Stimulated activated CD8-positive, alpha-beta memory T cell treated with anti-CD3 and anti-CD28 coated beads, Interleukin-15, amount 100 ng/mL, for 48 hours (primary cell): ENCODE data around the gene TNFSF4.

ENCODE experiments used
- DNase-seq, 2 donors: peaks; one replicate each; pipeline ENCODE4 v3.0.0-alpha.2; 2020; ENCODE audit warnings: low read depth in 2 of 2

Gene TNFSF4

GRCh38 chr1:173210716-173211231 lies 3.6 kb upstream of the TNFSF4 start:
- no peak for DNase-seq

- DNase-seq: no peak
Measured at GRCh38 chr1:173210283-173210682, 3.2 kb upstream of the TNFSF4 start.

- no peak for DNase-seq
Measured at GRCh38 chr1:173208868-173209267, 1.7 kb upstream of the TNFSF4 start.

- DNase-seq: no peak
Measured at GRCh38 chr1:173208146-173208545, 1.0 kb upstream of the TNFSF4 start.

GRCh38 chr1:173205146-173206051 lies 1.7 kb downstream of the TNFSF4 start:
- no peak for DNase-seq

GRCh38 chr1:173204693-173205092 lies 2.4 kb downstream of the TNFSF4 start:
- no peak for DNase-seq

- DNase-seq: peak in 1 of 2 donors; percentile 5
Measured at GRCh38 chr1:173202424-173203145, 4.5 kb downstream of the TNFSF4 start.

GRCh38 chr1:173201969-173202368 lies 5.2 kb downstream of the TNFSF4 start:
- DNase-seq: no peak

GRCh38 chr1:173195596-173196088 lies 11.5 kb downstream of the TNFSF4 start:
- DNase-seq: peak; percentile 66 to 75

GRCh38 chr1:173193639-173194038 lies 13.5 kb downstream of the TNFSF4 start:
- DNase-seq: no peak

- DNase-seq: no peak
Measured at GRCh38 chr1:173191011-173191705, 16.0 kb downstream of the TNFSF4 start.

- no peak for DNase-seq
Measured at GRCh38 chr1:173190101-173190936, 16.8 kb downstream of the TNFSF4 start.

GRCh38 chr1:173187671-173188237 lies 19.4 kb downstream of the TNFSF4 start:
- DNase-seq: no peak

GRCh38 chr1:173181791-173182190 lies 25.3 kb downstream of the TNFSF4 start:
- DNase-seq: no peak

- no peak for DNase-seq
Measured at GRCh38 chr1:173176246-173176645, 30.9 kb downstream of the TNFSF4 start.

GRCh38 chr1:173175514-173176145 lies 31.5 kb downstream of the TNFSF4 start:
- DNase-seq: no peak

- no peak for DNase-seq
Measured at GRCh38 chr1:173173388-173173787, 33.7 kb downstream of the TNFSF4 start.

GRCh38 chr1:173171152-173171551 lies 36.0 kb downstream of the TNFSF4 start:
- no peak for DNase-seq

GRCh38 chr1:173168941-173169340 lies 38.2 kb downstream of the TNFSF4 start:
- no peak for DNase-seq

- no peak for DNase-seq
Measured at GRCh38 chr1:173164686-173165085, 42.4 kb downstream of the TNFSF4 start.
